ENCODE measurements around the gene ZNF778.

The ZNF778 gene

GRCh38 chr16:89273741-89274472, 56.4 kb downstream of the ZNF778 start:
- no peak for TF ChIP-seq CTCF (IDR thresholded peaks at IDR 0.05; ENCODE audit: control extremely low read depth, extremely low read depth, low read depth, missing control alignments)
- ChIA-PET CTCF (no interaction called here), POLR2A (no interaction called here)
- DNase-seq (ENCODE audit: extremely low spot score): no peak

- POLR2A ChIA-PET: no interaction called here
- CTCF ChIA-PET: interaction anchor here (0.9 kb wide), 1 partner anchor 10 kb away, joined by 4 read pairs; no protein-coding TSS in a partner anchor
- no peak for DNase-seq (ENCODE audit: extremely low spot score)
- TF ChIP-seq CTCF (IDR thresholded peaks at IDR 0.05; ENCODE audit: control extremely low read depth, extremely low read depth, low read depth, missing control alignments): no peak
Observed at GRCh38 chr16:89274561-89275283, 57.2 kb downstream of the ZNF778 start.

GRCh38 chr16:89275284-89275584, 57.7 kb downstream of the ZNF778 start:
- ChIA-PET CTCF (interaction anchor here (0.9 kb wide), 1 partner anchor 11 kb away, joined by 4 read pairs; no protein-coding TSS in a partner anchor), POLR2A (no interaction called here)
- DNase-seq (ENCODE audit: extremely low spot score): no peak
- TF ChIP-seq CTCF (IDR thresholded peaks at IDR 0.05; ENCODE audit: control extremely low read depth, extremely low read depth, low read depth, missing control alignments): no peak

GRCh38 chr16:89275837-89276720, 58.6 kb downstream of the ZNF778 start:
- ChIA-PET CTCF (interaction anchor here (0.8 kb wide), 1 partner anchor 13 kb away, joined by 3 read pairs; no protein-coding TSS in a partner anchor), POLR2A (no interaction called here)
- TF ChIP-seq CTCF (IDR thresholded peaks at IDR 0.05; ENCODE audit: control extremely low read depth, extremely low read depth, low read depth, missing control alignments): no peak
- no peak for DNase-seq (ENCODE audit: extremely low spot score)

- CTCF ChIA-PET: interaction anchor here (1.2 kb wide), 1 partner anchor 12 kb away, joined by 4 read pairs; no protein-coding TSS in a partner anchor
- no peak for DNase-seq (ENCODE audit: extremely low spot score)
- POLR2A ChIA-PET: no interaction called here
- no peak for TF ChIP-seq CTCF (IDR thresholded peaks at IDR 0.05; ENCODE audit: control extremely low read depth, extremely low read depth, low read depth, missing control alignments)
Observed at GRCh38 chr16:89277049-89277448, 59.5 kb downstream of the ZNF778 start.

- no peak for TF ChIP-seq CTCF (IDR thresholded peaks at IDR 0.05; ENCODE audit: control extremely low read depth, extremely low read depth, low read depth, missing control alignments)
- DNase-seq (ENCODE audit: extremely low spot score): no peak
- POLR2A ChIA-PET: no interaction called here
- CTCF ChIA-PET: interaction anchor here (1.2 kb wide), 1 partner anchor 11 kb away, joined by 4 read pairs; no protein-coding TSS in a partner anchor
Observed at GRCh38 chr16:89277641-89278341, 60.3 kb downstream of the ZNF778 start.

Measured in GM10248 (cell line).